IPS-NIHi11 (cell line): ENCODE results near the gene ACSL5.
A peak's percentile ranks its signal among the peaks of the same experiment; 100 is the strongest.

Source experiments
- DNase-seq: peaks from one replicate; pipeline ENCODE4 v3.0.0; 2012; ENCODE audit warnings: mixed read lengths, low spot score

Gene ACSL5

DNA sequence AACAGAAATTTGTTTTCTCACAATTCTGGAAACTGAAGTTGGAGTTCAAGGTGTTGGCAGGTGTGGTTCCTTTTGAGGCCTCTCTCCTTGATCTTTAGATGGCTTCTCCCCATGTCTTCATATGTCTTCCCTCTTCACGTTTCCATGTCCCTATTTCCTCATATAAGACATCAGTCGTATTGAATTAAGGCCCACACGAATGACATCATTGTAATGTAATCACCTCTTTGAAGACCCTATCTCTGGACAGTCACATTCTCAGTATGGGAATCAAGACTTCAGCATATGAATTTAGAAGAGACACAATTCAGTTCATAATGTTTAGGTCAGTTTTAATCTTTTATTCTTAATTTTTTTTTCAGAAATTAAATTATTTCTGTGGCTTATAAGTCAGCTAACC, 92.9 kb downstream of the ACSL5 start:
- no peak for DNase-seq

DNA sequence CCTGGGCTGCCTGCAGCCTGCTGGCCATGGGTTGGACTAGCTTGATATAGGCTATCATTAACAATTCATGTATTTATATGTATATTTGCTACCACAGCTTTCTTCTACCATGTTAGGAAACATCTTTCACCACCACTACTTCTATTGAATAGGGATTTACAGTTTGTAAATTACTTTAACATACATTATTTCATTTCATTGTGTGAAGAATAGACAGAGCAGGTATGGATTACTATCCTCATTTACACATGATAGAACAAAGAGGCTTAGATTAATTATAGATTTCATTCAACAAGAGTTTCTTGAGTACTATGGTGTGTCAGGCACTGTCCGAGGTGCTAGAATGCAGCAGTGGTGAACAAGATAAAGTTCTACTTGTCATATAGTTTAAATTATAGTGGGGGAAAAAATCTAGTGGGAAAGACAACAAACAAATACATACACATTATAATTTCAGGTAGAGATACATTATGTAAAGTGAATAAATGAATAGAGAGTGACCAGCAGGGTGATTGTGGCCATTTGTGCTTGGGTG, 93.7 kb downstream of the ACSL5 start:
- no peak for DNase-seq

DNA sequence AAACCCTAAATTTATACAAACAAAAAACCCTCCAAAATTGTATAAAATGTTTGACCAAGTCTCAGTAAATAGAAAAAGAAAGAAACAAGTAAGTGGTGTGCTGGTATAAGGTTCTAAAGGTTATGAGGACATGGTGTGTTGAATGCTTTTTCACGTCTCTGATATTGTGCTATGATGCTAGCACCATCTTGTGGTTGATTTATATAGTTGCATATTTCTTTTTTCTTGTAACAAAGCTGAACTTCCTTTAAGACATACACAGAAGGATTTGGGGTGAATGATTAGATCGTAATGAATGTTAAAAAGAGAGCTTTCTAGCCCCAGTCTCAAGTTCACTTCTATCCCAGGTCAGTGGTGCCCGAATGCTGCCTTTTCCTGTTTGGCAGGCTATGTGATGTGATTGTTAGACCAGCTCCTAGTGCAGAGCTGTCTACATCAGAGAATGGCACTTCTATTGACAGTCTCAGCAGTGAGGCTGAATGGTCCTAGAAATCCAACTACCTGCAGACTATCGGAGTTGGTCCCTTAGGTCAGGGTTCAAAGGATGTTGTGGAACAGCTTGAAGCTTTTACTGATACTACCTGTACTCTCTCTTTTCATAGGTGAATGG, 98.1 kb downstream of the ACSL5 start:
- DNase-seq: peak; percentile 57

DNA sequence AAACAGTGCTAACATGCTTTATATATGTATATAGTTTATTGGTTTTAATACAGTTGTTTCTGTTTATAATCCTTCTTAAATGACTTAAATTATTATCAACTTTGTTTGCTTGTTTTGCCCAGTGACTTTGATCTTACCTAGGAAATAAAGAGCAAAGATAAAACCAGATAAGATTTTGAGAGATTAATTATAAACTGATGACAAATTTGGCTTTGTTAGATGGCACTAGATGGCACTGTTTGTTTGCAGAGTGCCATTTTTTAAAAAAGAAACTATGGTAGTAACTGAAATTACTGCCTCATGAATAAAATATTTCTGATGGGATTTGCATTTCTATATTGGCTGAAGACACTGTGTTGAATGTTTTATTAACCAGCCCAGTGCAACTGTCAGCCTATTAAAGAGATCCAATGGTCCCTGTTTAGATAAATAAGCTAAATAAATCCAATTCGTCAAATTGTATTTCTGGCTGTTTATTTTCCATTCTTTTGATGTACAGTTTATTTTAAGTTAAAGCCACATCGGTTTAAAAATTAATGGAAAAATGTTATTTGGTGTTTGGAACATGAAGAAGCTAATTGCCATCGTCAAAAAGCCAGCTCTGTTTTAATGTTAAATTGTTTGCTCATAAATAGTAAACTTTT, 101.8 kb downstream of the ACSL5 start:
- no peak for DNase-seq
